Tibial nerve (tissue), 4 donors: Measurements from ENCODE around the gene IGF2.

Experiments
- EP300 ChIP-seq, 2 donors: sonication (generic); formaldehyde crosslinking; IDR thresholded peaks; one replicate each; pipeline ENCODE4 v1.6.1; 2017; ENCODE audit warnings: antibody characterized with exemption in 2 of 2, mild to moderate bottlenecking in 1 of 2
- POLR2A ChIP-seq, 2 donors: fragments of 450-650 bp; IDR thresholded peaks; one replicate each; pipeline ENCODE4 v1.6.1; 2017; ENCODE audit warnings: antibody characterized with exemption in 2 of 2, mild to moderate bottlenecking in 2 of 2, moderate library complexity in 2 of 2
- TF ChIP-seq, protein P1 (sequence below), 5 experiments: fragments of 200-600 bp in 3 of 5; fragments of 450-650 bp in 2 of 5; sonication (generic) in 3 of 5; IDR thresholded peaks; one replicate each; pipeline ENCODE4 v1.5.1; 2016 to 2019; ENCODE audit warnings: antibody characterized with exemption in 5 of 5, mild to moderate bottlenecking in 3 of 5, moderate library complexity in 2 of 5

- TF ChIP-seq, protein P1, sequence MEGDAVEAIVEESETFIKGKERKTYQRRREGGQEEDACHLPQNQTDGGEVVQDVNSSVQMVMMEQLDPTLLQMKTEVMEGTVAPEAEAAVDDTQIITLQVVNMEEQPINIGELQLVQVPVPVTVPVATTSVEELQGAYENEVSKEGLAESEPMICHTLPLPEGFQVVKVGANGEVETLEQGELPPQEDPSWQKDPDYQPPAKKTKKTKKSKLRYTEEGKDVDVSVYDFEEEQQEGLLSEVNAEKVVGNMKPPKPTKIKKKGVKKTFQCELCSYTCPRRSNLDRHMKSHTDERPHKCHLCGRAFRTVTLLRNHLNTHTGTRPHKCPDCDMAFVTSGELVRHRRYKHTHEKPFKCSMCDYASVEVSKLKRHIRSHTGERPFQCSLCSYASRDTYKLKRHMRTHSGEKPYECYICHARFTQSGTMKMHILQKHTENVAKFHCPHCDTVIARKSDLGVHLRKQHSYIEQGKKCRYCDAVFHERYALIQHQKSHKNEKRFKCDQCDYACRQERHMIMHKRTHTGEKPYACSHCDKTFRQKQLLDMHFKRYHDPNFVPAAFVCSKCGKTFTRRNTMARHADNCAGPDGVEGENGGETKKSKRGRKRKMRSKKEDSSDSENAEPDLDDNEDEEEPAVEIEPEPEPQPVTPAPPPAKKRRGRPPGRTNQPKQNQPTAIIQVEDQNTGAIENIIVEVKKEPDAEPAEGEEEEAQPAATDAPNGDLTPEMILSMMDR (IDR thresholded peaks at IDR 0.05): no peak
- TF ChIP-seq EP300 (IDR thresholded peaks at IDR 0.05) (no peak), POLR2A (IDR thresholded peaks at IDR 0.05) (no peak)
Measured at GRCh38 chr11:2113776-2114175, 25.4 kb downstream of the IGF2 start.
